CD14-positive monocyte (primary cell): ENCODE data around the gene LDLRAD4. TPM values are rescaled to one million over a fixed set of nuclear protein-coding genes. Genes with fewer than 3 reads are reported as not detected.

Source experiments
- DNase-seq, 3 donors: peaks; one replicate each; pipeline ENCODE4 v3.0.0-alpha.2; 2011 to 2022
- H2AFZ ChIP-seq: 2 replicates; pipeline ENCODE4 v1.6.0; 2012; ENCODE audit warnings: mild to moderate bottlenecking, low read depth, low read length, inconsistent platforms; ENCODE audit not compliant: insufficient read depth, poor library complexity, severe bottlenecking
- H3K27ac ChIP-seq, 2 donors: 1 replicate in 1 of 2; 2 replicates in 1 of 2; pipeline ENCODE4 v1.5.1; 2012 to 2013; ENCODE audit warnings: low read length in 2 of 2, control low read depth in 1 of 2, inconsistent platforms in 1 of 2, low read depth in 1 of 2, mild to moderate bottlenecking in 1 of 2
- H3K27me3 ChIP-seq, 2 donors: one replicate each; pipeline versions ENCODE4 v1.6.0 to v1.6.1; 2011 to 2013; ENCODE audit warnings: low read length in 2 of 2; ENCODE audit not compliant: control insufficient read depth in 2 of 2, insufficient read depth in 2 of 2
- H3K36me3 ChIP-seq, 2 donors: replicated peaks in 1 of 2; 1 replicate in 1 of 2; 2 replicates in 1 of 2; pipeline versions ENCODE4 v1.5.1 to v1.6.1; 2012 to 2013; ENCODE audit warnings: low read length in 2 of 2, control low read depth in 1 of 2, inconsistent platforms in 1 of 2, mild to moderate bottlenecking in 1 of 2; ENCODE audit not compliant: insufficient read depth in 2 of 2, control insufficient read depth in 1 of 2
- H3K4me1 ChIP-seq, 2 donors: 1 replicate in 1 of 2; 2 replicates in 1 of 2; pipeline versions ENCODE4 v1.5.1 to v1.6.1; 2012 to 2013; ENCODE audit warnings: low read length in 2 of 2, control low read depth in 1 of 2, inconsistent platforms in 1 of 2, mild to moderate bottlenecking in 1 of 2, moderate library complexity in 1 of 2; ENCODE audit not compliant: insufficient read depth in 2 of 2, control insufficient read depth in 1 of 2
- H3K4me2 ChIP-seq: replicated peaks from 2 replicates; pipeline ENCODE3; 2012; ENCODE audit warnings: low read length, moderate library complexity, mild to moderate bottlenecking; ENCODE audit not compliant: poor library complexity, severe bottlenecking; ENCODE audit errors: extremely low read depth
- H3K4me3 ChIP-seq, 3 experiments: fragments of 200-600 bp in 1 of 3; sonication (generic) in 1 of 3; replicated peaks in 1 of 3; 1 replicate in 2 of 3; 2 replicates in 1 of 3; pipeline ENCODE4 v1.5.1; 2011 to 2013; ENCODE audit warnings: low read length in 3 of 3, mild to moderate bottlenecking in 3 of 3, control low read depth in 2 of 3, low read depth in 2 of 3, inconsistent platforms in 1 of 3, moderate library complexity in 1 of 3
- H3K79me2 ChIP-seq: 2 replicates; pipeline ENCODE4 v1.6.0; 2012; ENCODE audit warnings: mild to moderate bottlenecking, control low read depth, inconsistent platforms, low read length, moderate library complexity; ENCODE audit not compliant: insufficient read depth
- H3K9ac ChIP-seq: 2 replicates; pipeline ENCODE4 v1.6.0; 2017; ENCODE audit warnings: low read length, mild to moderate bottlenecking; ENCODE audit not compliant: insufficient read depth, poor library complexity, severe bottlenecking
- H3K9me3 ChIP-seq, 2 donors: replicated peaks in 1 of 2; 1 replicate in 1 of 2; 2 replicates in 1 of 2; pipeline versions ENCODE4 v1.5.1 to v1.6.1; 2012 to 2013; ENCODE audit warnings: low read length in 2 of 2, control low read depth in 1 of 2; ENCODE audit not compliant: control insufficient read depth in 1 of 2, insufficient read depth in 1 of 2
- H4K20me1 ChIP-seq: 2 replicates; pipeline ENCODE4 v1.6.0; 2012; ENCODE audit warnings: mild to moderate bottlenecking, low read length, control low read depth, moderate library complexity; ENCODE audit not compliant: insufficient read depth
- H3K27ac Mint-ChIP-seq, 7 donors: one replicate each; pipeline ENCODE4 v1.8.0; 2020; ENCODE audit warnings: mild to moderate bottlenecking in 7 of 7, mixed read lengths in 7 of 7, moderate library complexity in 6 of 7, inconsistent platforms in 2 of 7
- H3K27me3 Mint-ChIP-seq, 3 donors: one replicate each; pipeline ENCODE4 v1.8.0; 2021 to 2022; ENCODE audit warnings: low read depth in 3 of 3, mild to moderate bottlenecking in 3 of 3, mixed read lengths in 3 of 3, moderate library complexity in 3 of 3, inconsistent platforms in 1 of 3
- H3K36me3 Mint-ChIP-seq, 2 donors: one replicate each; pipeline ENCODE4 v1.8.0; 2020; ENCODE audit warnings: mixed read lengths in 2 of 2, inconsistent platforms in 1 of 2, mild to moderate bottlenecking in 1 of 2
- H3K4me1 Mint-ChIP-seq: one replicate; pipeline ENCODE4 v1.8.0; 2020; ENCODE audit warnings: mild to moderate bottlenecking, mixed read lengths
- H3K4me3 Mint-ChIP-seq, 2 donors: one replicate each; pipeline ENCODE4 v1.8.0; 2020; ENCODE audit warnings: mild to moderate bottlenecking in 2 of 2, mixed read lengths in 2 of 2, moderate library complexity in 1 of 2
- H3K9me3 Mint-ChIP-seq, 7 donors: one replicate each; pipeline ENCODE4 v1.8.0; 2020 to 2022; ENCODE audit warnings: mixed read lengths in 7 of 7, mild to moderate bottlenecking in 6 of 7, moderate library complexity in 6 of 7, inconsistent platforms in 2 of 7
- WGBS: methylation state at CpG from one replicate; pipeline ENCODE4 v1.1.5; 2013; ENCODE audit warnings: missing lambda C conversion rate; ENCODE audit not compliant: insufficient coverage; 5-methylcytosine and 5-hydroxymethylcytosine counted together
- intact Hi-C, 2 donors: fragments of 100-400 bp; cut with micrococcal nuclease; formaldehyde crosslinking; loops; one replicate each; pipeline versions ENCODE4 v1.15.0 to v1.15.1; 2023
- polyA plus RNA-seq, 3 donors: library from polyadenylated mRNA; depleted of rRNA in 1 of 3; unstranded in 2 of 3; stranded (reverse) in 1 of 3; fragments of 300-500 nt in 2 of 3; fragments of >200 nt in 1 of 3; fragmentation: Illumina TruSeq in 2 of 3; gene quantifications; 1 replicate in 2 of 3; 2 replicates in 1 of 3; pipeline ENCODE4 v1.2.3, GENCODE V29; 2012 to 2021
- TF ChIP-seq, protein P1 (sequence below): fragments of 200-600 bp; IDR thresholded peaks from one replicate; pipeline ENCODE4 v1.8.0; 2022; ENCODE audit warnings: antibody characterized with exemption, mild to moderate bottlenecking

Gene LDLRAD4
- polyA plus RNA-seq, 3 donors, result 13.5 to 15.4 (median 13.8) TPM

- peaks cover 50 to 56% of the 10 kb centered on the region in 2 donors for H3K4me1 ChIP-seq
These were observed 5.0 kb downstream of the LDLRAD4 start for GRCh38 chr18:13223311-13224143.

DNA sequence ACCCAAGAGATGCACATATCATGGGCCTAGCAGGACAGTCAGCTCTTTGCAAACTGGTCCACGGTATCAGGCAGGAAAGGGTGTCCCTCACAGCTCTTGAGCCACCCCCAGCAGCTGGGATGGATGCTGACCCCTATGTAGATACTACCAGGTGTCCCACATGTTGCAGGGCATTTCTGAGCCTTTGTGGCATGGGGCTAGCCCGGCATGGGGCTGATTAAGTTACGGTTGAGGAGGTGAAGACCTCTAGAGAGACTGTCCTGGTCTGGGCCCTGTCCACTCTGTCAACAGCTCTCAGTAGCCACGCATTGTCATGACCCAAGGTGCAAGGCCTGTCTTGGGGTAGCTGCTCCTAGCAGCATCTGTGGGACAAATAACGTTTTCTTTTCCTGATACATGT, 6.7 kb downstream of the LDLRAD4 start:
- peaks cover 0 to 5% (median 0%) of the 10 kb centered on the region in 7 donors for H3K9me3 Mint-ChIP-seq

More at GRCh38 chr18:13223311-13224143, 5.0 kb downstream of the LDLRAD4 start:
- peaks cover 11 to 17% (median 14%) of the 10 kb centered on the region in 3 donors for H3K27me3 Mint-ChIP-seq
- peak overlapping the region in 6 of 7 donors; percentile 53 to 91 (median 88) for H3K27ac Mint-ChIP-seq
- Histone ChIP-seq H3K9me3 (no peaks in the 10 kb centered on the region), H3K9ac (peak overlapping the region; percentile 18), H3K27ac (peak overlapping the region; percentile 51 to 77), H3K4me3 (peak overlapping the region in 1 of 3 experiments; percentile 70), H3K4me2 (peak overlapping the region; percentile 77), H3K36me3 (no peaks in the 10 kb centered on the region), H4K20me1 (peaks cover 13% of the 10 kb centered on the region), H3K79me2 (peaks cover 11% of the 10 kb centered on the region), H3K27me3 (peaks cover 0 to 2% of the 10 kb centered on the region in 2 donors), H2AFZ (no peak overlapping the region)
- no peak for DNase-seq
- H3K9me3 Mint-ChIP-seq, result peaks cover 0 to 5% (median 0%) of the 10 kb centered on the region in 7 donors
- H3K36me3 Mint-ChIP-seq, result peaks cover 2 to 3% of the 10 kb centered on the region in 2 donors
- peaks cover 58% of the 10 kb centered on the region for H3K4me1 Mint-ChIP-seq
- WGBS, result 59% methylated on average over 12 of the region's 13 CpGs
- TF ChIP-seq, protein P1, sequence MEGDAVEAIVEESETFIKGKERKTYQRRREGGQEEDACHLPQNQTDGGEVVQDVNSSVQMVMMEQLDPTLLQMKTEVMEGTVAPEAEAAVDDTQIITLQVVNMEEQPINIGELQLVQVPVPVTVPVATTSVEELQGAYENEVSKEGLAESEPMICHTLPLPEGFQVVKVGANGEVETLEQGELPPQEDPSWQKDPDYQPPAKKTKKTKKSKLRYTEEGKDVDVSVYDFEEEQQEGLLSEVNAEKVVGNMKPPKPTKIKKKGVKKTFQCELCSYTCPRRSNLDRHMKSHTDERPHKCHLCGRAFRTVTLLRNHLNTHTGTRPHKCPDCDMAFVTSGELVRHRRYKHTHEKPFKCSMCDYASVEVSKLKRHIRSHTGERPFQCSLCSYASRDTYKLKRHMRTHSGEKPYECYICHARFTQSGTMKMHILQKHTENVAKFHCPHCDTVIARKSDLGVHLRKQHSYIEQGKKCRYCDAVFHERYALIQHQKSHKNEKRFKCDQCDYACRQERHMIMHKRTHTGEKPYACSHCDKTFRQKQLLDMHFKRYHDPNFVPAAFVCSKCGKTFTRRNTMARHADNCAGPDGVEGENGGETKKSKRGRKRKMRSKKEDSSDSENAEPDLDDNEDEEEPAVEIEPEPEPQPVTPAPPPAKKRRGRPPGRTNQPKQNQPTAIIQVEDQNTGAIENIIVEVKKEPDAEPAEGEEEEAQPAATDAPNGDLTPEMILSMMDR, result no peak
- peak overlapping the region; percentile 78 to 90 for H3K4me3 Mint-ChIP-seq
- intact Hi-C loops, result loop anchor here in 1 of 2 donors (5.0 kb wide), 1 partner anchor 39 kb away; no protein-coding TSS in a partner anchor

More for the DNA sequence above, 6.7 kb downstream of the LDLRAD4 start:
- no peaks in the 10 kb centered on the region for H3K36me3 ChIP-seq
- 100% methylated on average over 4 of the region's 5 CpGs for WGBS
- H3K9ac ChIP-seq, result no peak overlapping the region
- H3K9me3 ChIP-seq, result no peaks in the 10 kb centered on the region
- DNase-seq, result no peak
- H2AFZ ChIP-seq, result no peak overlapping the region
- H3K36me3 Mint-ChIP-seq, result peaks cover 2 to 3% of the 10 kb centered on the region in 2 donors
- no peaks in the 10 kb centered on the region for H3K79me2 ChIP-seq
- H3K27me3 ChIP-seq, result no peaks in the 10 kb centered on the region
- H3K27me3 Mint-ChIP-seq, result peaks cover 0 to 3% (median 1%) of the 10 kb centered on the region in 3 donors
- H3K4me1 ChIP-seq, result peaks cover 38 to 40% of the 10 kb centered on the region in 2 donors
- H3K4me2 ChIP-seq, result no peak overlapping the region
- no peak overlapping the region for H3K4me3 Mint-ChIP-seq
- H3K4me1 Mint-ChIP-seq, result peaks cover 41% of the 10 kb centered on the region
- intact Hi-C loops, result no loop called here
- H3K27ac ChIP-seq, result no peak overlapping the region
- H3K4me3 ChIP-seq, result no peak overlapping the region
- TF ChIP-seq, protein P1, result no peak
- H3K27ac Mint-ChIP-seq, result no peak overlapping the region
- peaks cover 28% of the 10 kb centered on the region for H4K20me1 ChIP-seq
